MM.1S (cell line): Measurements from ENCODE around the gene GPC3.

Experiments
- EZH2phosphoT487 ChIP-seq: fragments of 300-600 bp; sonication (generic); IDR thresholded peaks from 2 replicates; pipeline ENCODE4 v1.6.1; 2018; ENCODE audit warnings: antibody characterized with exemption, low read length
- TF ChIP-seq, protein P1 (sequence below): fragments of 300-600 bp; sonication (generic); IDR thresholded peaks from 2 replicates; pipeline ENCODE4 v1.5.1; 2016; ENCODE audit warnings: antibody characterized with exemption, low read length, mixed read lengths

DNA sequence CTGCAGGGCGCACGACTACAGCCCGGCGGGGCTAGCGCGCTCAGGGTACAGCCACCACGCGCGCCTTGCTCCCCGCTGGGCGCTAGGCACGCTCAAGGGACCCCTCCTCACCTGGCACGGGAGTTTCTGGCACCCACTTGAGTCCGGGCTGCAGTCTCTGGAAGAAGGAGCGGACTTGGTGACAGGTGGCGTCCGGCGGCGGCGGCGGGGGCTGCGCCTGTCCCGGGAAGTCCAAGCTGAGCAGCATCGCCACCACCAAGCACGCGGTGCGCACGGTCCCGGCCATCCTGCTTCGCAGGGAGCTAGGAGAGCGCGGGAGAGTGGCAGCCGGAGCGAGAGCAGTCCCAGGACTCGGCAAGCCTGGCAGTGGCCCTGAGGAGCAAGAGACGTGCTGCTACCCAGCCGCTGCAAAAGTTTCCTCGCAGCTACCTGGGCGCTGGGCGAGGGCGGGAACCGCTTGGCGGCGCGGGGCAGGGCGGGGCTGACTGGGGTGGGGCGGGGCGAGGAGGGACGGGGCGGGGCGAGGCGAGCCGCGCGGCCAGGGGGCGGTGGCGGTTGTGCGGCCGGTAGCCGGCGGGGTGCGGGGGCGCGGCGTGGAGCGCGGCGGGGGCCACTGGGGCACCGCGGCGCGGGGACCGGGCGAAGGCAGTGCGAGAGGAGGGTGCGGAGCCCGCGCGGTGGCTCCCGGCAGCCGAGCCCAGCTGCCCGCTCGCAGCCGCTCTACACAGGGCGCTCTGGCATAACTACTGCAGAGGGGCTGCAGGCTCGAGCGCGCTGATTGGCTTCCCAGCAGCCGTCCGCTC is at the start of gene GPC3:
- TF ChIP-seq EZH2phosphoT487 = no peak
- TF ChIP-seq, protein P1, sequence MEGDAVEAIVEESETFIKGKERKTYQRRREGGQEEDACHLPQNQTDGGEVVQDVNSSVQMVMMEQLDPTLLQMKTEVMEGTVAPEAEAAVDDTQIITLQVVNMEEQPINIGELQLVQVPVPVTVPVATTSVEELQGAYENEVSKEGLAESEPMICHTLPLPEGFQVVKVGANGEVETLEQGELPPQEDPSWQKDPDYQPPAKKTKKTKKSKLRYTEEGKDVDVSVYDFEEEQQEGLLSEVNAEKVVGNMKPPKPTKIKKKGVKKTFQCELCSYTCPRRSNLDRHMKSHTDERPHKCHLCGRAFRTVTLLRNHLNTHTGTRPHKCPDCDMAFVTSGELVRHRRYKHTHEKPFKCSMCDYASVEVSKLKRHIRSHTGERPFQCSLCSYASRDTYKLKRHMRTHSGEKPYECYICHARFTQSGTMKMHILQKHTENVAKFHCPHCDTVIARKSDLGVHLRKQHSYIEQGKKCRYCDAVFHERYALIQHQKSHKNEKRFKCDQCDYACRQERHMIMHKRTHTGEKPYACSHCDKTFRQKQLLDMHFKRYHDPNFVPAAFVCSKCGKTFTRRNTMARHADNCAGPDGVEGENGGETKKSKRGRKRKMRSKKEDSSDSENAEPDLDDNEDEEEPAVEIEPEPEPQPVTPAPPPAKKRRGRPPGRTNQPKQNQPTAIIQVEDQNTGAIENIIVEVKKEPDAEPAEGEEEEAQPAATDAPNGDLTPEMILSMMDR = no peak
